Lower lobe of right lung (tissue), 2 donors: Measurements from ENCODE around the gene BTN1A1. TPM values are rescaled to one million over a fixed set of nuclear protein-coding genes. Genes with fewer than 3 reads are reported as not detected.
"Not testable (repeated sequence)": the region's sequence is repeated elsewhere in the genome, so short reads cannot be mapped to it uniquely, and the experiment has no call there.

Source experiments
- ATAC-seq, 2 donors: fragments of 200-7000 bp; cut with Tn5 transposase; one replicate each; pipeline ENCODE4 v1.9.1; 2020 to 2022; ENCODE audit warnings: mild to moderate bottlenecking in 2 of 2, moderate library complexity in 2 of 2
- DNase-seq: peaks from one replicate; pipeline ENCODE4 v3.0.0-alpha.2; 2020
- H3K27ac ChIP-seq: fragments of 200-600 bp; one replicate; pipeline ENCODE4 v1.8.0; 2022
- H3K27me3 ChIP-seq: fragments of 200-600 bp; one replicate; pipeline ENCODE4 v1.8.0; 2022; ENCODE audit warnings: low read depth
- H3K36me3 ChIP-seq: fragments of 200-600 bp; one replicate; pipeline ENCODE4 v1.8.0; 2022; ENCODE audit warnings: mild to moderate bottlenecking
- H3K4me1 ChIP-seq: fragments of 200-600 bp; one replicate; pipeline ENCODE4 v1.8.0; 2022
- H3K4me3 ChIP-seq: fragments of 200-600 bp; one replicate; pipeline ENCODE4 v1.8.0; 2022; ENCODE audit warnings: mild to moderate bottlenecking
- H3K9me3 ChIP-seq: fragments of 200-600 bp; one replicate; pipeline ENCODE4 v1.8.0; 2022
- CTCF ChIP-seq: fragments of 200-600 bp; IDR thresholded peaks from one replicate; pipeline ENCODE4 v1.8.0; 2022; ENCODE audit warnings: antibody characterized with exemption, mild to moderate bottlenecking
- intact Hi-C: fragments of 100-400 bp; cut with DNase I; formaldehyde crosslinking; loops from one replicate; pipeline ENCODE4 v1.11.0; 2022
- total RNA-seq: library from RNA; stranded (reverse); fragmentation: NEBNext Ultra II Directional; extraction: Animal tissue kit (Norgen Biotek cat#: 25700); gene quantifications from one replicate; pipeline ENCODE4 v1.2.1, GENCODE V29; 2021
- donor health status: DM: no; HTN: yes; CAD: no; lungs with severe emphysema.

The BTN1A1 gene
- total RNA-seq, 1 donor from 2014 or later = not detected

- no peak for TF ChIP-seq CTCF
- no peaks in the 10 kb centered on the region for H3K27me3 ChIP-seq
- H3K27ac ChIP-seq = no peak overlapping the region
- no peak overlapping the region for H3K4me3 ChIP-seq
- no peaks in the 10 kb centered on the region for H3K9me3 ChIP-seq
- ATAC-seq (peak; percentile 56 to 90), DNase-seq (no peak)
- H3K36me3 ChIP-seq = peaks cover 26% of the 10 kb centered on the region
- intact Hi-C loops = no loop called here
- H3K4me1 ChIP-seq = peaks cover 18% of the 10 kb centered on the region
Measured at GRCh38 chr6:26544473-26544872, 44.4 kb downstream of the BTN1A1 start.

- H3K36me3 ChIP-seq = peaks cover 26% of the 10 kb centered on the region
- H3K9me3 ChIP-seq = no peaks in the 10 kb centered on the region
- no peak for TF ChIP-seq CTCF
- H3K27me3 ChIP-seq = no peaks in the 10 kb centered on the region
- ATAC-seq (peak; percentile 30 to 63), DNase-seq (no peak)
- no peak overlapping the region for H3K27ac ChIP-seq
- peaks cover 21% of the 10 kb centered on the region for H3K4me1 ChIP-seq
- H3K4me3 ChIP-seq = no peak overlapping the region
- intact Hi-C loops = no loop called here
Measured at GRCh38 chr6:26545627-26546026, 45.5 kb downstream of the BTN1A1 start.

- H3K4me1 ChIP-seq = peaks cover 24% of the 10 kb centered on the region
- intact Hi-C loops, H3K27me3 ChIP-seq, H3K27ac ChIP-seq, ATAC-seq, H3K9me3 ChIP-seq, DNase-seq, H3K4me3 ChIP-seq: not testable (repeated sequence)
- peaks cover 24% of the 10 kb centered on the region for H3K36me3 ChIP-seq
Measured at GRCh38 chr6:26547363-26547762, 47.3 kb downstream of the BTN1A1 start.

GRCh38 chr6:26550250-26550993 is 50.3 kb downstream of the BTN1A1 start:
- Histone ChIP-seq H3K27ac (no peak overlapping the region), H3K4me3 (peak overlapping the region; percentile 61), H3K9me3 (no peaks in the 10 kb centered on the region), H3K36me3 (peaks cover 8% of the 10 kb centered on the region), H3K4me1 (peaks cover 17% of the 10 kb centered on the region), H3K27me3 (no peaks in the 10 kb centered on the region)
- peak; percentile 77 for DNase-seq
- ATAC-seq = peak; percentile 50 to 76
- intact Hi-C loops = no loop called here
- no peak for TF ChIP-seq CTCF

- intact Hi-C loops = no loop called here
- no peak for TF ChIP-seq CTCF
- ATAC-seq (no peak), DNase-seq (no peak)
- Histone ChIP-seq H3K4me3 (no peak overlapping the region), H3K4me1 (peaks cover 17% of the 10 kb centered on the region), H3K27me3 (no peaks in the 10 kb centered on the region), H3K9me3 (no peaks in the 10 kb centered on the region), H3K27ac (no peak overlapping the region), H3K36me3 (no peaks in the 10 kb centered on the region)
Measured at GRCh38 chr6:26552205-26552604, 52.1 kb downstream of the BTN1A1 start.

GRCh38 chr6:26552640-26553188 is 52.6 kb downstream of the BTN1A1 start:
- no peak for TF ChIP-seq CTCF
- DNase-seq (no peak), ATAC-seq (no peak)
- no peak overlapping the region for H3K27ac ChIP-seq
- H3K27me3 ChIP-seq = no peaks in the 10 kb centered on the region
- H3K9me3 ChIP-seq = no peaks in the 10 kb centered on the region
- peak overlapping the region; percentile 55 for H3K4me3 ChIP-seq
- peaks cover 17% of the 10 kb centered on the region for H3K4me1 ChIP-seq
- no peaks in the 10 kb centered on the region for H3K36me3 ChIP-seq
- intact Hi-C loops = no loop called here
